Measurements from ENCODE around the gene TMEM123.

TMEM123 gene

GRCh38 chr11:102347462-102348370 is 104.8 kb downstream of the TMEM123 start:
- no peak for DNase-seq

- peak; percentile 97 for DNase-seq
These were observed 105.7 kb downstream of the TMEM123 start, which contains the start of gene BIRC2 for GRCh38 chr11:102346748-102347461. TSS of gene BIRC2 (plus strand) at chr11:102347214. CDS start at chr11:102349855, 2,641 bp downstream.

GRCh38 chr11:102346456-102346747 is 106.2 kb downstream of the TMEM123 start:
- DNase-seq: no peak

Measured in activated CD4-positive, CD25-positive, alpha-beta regulatory T cell treated with anti-CD3 and anti-CD28 coated beads, Interleukin-2, amount 50 U/mL, for 72 hours (primary cell).